ENCODE results near the gene LARGE1. TPM values are rescaled to one million over a fixed set of nuclear protein-coding genes. Genes with fewer than 3 reads are reported as not detected.

Gene LARGE1
- total and polyA plus RNA-seq, 2 of the 8 experiments (the other 6 are each of a cell fraction or from before 2014, with no cell fraction given): 43.7 to 83.0 TPM

DNA sequence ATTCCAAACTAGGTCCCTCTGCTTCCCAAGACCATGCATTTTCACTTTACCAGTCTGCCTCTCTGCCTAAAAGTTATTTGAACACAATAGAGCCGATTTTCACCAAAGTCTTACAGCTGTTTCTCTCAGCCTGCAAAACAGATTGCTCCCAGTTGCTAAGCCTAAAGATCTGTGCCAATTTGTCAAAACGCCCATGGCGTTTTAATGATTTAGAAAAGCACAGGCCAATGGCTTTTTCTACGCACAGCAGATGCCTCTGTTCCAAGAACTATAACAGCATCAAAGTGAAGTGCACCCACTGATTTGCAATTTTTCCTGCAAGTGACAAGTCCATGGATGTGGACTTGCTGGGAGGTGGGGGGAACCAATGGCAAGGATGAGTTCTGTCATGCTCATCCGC is 688.2 kb downstream of the LARGE1 start (continued):
- TF ChIP-seq, protein P1, sequence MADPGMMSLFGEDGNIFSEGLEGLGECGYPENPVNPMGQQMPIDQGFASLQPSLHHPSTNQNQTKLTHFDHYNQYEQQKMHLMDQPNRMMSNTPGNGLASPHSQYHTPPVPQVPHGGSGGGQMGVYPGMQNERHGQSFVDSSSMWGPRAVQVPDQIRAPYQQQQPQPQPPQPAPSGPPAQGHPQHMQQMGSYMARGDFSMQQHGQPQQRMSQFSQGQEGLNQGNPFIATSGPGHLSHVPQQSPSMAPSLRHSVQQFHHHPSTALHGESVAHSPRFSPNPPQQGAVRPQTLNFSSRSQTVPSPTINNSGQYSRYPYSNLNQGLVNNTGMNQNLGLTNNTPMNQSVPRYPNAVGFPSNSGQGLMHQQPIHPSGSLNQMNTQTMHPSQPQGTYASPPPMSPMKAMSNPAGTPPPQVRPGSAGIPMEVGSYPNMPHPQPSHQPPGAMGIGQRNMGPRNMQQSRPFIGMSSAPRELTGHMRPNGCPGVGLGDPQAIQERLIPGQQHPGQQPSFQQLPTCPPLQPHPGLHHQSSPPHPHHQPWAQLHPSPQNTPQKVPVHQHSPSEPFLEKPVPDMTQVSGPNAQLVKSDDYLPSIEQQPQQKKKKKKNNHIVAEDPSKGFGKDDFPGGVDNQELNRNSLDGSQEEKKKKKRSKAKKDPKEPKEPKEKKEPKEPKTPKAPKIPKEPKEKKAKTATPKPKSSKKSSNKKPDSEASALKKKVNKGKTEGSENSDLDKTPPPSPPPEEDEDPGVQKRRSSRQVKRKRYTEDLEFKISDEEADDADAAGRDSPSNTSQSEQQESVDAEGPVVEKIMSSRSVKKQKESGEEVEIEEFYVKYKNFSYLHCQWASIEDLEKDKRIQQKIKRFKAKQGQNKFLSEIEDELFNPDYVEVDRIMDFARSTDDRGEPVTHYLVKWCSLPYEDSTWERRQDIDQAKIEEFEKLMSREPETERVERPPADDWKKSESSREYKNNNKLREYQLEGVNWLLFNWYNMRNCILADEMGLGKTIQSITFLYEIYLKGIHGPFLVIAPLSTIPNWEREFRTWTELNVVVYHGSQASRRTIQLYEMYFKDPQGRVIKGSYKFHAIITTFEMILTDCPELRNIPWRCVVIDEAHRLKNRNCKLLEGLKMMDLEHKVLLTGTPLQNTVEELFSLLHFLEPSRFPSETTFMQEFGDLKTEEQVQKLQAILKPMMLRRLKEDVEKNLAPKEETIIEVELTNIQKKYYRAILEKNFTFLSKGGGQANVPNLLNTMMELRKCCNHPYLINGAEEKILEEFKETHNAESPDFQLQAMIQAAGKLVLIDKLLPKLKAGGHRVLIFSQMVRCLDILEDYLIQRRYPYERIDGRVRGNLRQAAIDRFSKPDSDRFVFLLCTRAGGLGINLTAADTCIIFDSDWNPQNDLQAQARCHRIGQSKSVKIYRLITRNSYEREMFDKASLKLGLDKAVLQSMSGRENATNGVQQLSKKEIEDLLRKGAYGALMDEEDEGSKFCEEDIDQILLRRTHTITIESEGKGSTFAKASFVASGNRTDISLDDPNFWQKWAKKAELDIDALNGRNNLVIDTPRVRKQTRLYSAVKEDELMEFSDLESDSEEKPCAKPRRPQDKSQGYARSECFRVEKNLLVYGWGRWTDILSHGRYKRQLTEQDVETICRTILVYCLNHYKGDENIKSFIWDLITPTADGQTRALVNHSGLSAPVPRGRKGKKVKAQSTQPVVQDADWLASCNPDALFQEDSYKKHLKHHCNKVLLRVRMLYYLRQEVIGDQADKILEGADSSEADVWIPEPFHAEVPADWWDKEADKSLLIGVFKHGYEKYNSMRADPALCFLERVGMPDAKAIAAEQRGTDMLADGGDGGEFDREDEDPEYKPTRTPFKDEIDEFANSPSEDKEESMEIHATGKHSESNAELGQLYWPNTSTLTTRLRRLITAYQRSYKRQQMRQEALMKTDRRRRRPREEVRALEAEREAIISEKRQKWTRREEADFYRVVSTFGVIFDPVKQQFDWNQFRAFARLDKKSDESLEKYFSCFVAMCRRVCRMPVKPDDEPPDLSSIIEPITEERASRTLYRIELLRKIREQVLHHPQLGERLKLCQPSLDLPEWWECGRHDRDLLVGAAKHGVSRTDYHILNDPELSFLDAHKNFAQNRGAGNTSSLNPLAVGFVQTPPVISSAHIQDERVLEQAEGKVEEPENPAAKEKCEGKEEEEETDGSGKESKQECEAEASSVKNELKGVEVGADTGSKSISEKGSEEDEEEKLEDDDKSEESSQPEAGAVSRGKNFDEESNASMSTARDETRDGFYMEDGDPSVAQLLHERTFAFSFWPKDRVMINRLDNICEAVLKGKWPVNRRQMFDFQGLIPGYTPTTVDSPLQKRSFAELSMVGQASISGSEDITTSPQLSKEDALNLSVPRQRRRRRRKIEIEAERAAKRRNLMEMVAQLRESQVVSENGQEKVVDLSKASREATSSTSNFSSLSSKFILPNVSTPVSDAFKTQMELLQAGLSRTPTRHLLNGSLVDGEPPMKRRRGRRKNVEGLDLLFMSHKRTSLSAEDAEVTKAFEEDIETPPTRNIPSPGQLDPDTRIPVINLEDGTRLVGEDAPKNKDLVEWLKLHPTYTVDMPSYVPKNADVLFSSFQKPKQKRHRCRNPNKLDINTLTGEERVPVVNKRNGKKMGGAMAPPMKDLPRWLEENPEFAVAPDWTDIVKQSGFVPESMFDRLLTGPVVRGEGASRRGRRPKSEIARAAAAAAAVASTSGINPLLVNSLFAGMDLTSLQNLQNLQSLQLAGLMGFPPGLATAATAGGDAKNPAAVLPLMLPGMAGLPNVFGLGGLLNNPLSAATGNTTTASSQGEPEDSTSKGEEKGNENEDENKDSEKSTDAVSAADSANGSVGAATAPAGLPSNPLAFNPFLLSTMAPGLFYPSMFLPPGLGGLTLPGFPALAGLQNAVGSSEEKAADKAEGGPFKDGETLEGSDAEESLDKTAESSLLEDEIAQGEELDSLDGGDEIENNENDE (IDR thresholded peaks at IDR 0.05; ENCODE audit: insufficient replicate concordance, low read length): no peak
- TF ChIP-seq CTBP2 (IDR thresholded peaks at IDR 0.05; ENCODE audit: borderline replicate concordance, insufficient read depth, insufficient read length, low read length) (no peak), CHD2 (IDR thresholded peaks at IDR 0.05; ENCODE audit: low read length) (no peak), JUND (IDR thresholded peaks at IDR 0.05; ENCODE audit: low read length) (no peak), FOSL1 (IDR thresholded peaks at IDR 0.05; ENCODE audit: insufficient read depth, low read depth, low read length) (no peak)
